SK-N-SH (cell line): ENCODE data around the gene TGFB1I1.
"Not testable (repeated sequence)": the region's sequence is repeated elsewhere in the genome, so short reads cannot be mapped to it uniquely, and the experiment has no call there.

ENCODE experiments used
- NFIC ChIP-seq: IDR thresholded peaks from 2 replicates; pipeline ENCODE4 v1.4.0; 2012; ENCODE audit warnings: borderline replicate concordance
- POLR2AphosphoS5 ChIP-seq: IDR thresholded peaks from 2 replicates; pipeline ENCODE4 v1.6.1; 2012; ENCODE audit warnings: low read depth, low read length
- TCF12 ChIP-seq: IDR thresholded peaks from 2 replicates; pipeline ENCODE4 v1.4.0; 2012
- TF ChIP-seq, protein P1 (sequence below): fragments of 200-600 bp; sonication (generic); IDR thresholded peaks from 2 replicates; pipeline ENCODE4 v1.6.1; 2017; ENCODE audit warnings: antibody characterized with exemption, mild to moderate bottlenecking, moderate library complexity

- not testable (repeated sequence) for TF ChIP-seq POLR2AphosphoS5, TCF12, NFIC
- TF ChIP-seq, protein P1, sequence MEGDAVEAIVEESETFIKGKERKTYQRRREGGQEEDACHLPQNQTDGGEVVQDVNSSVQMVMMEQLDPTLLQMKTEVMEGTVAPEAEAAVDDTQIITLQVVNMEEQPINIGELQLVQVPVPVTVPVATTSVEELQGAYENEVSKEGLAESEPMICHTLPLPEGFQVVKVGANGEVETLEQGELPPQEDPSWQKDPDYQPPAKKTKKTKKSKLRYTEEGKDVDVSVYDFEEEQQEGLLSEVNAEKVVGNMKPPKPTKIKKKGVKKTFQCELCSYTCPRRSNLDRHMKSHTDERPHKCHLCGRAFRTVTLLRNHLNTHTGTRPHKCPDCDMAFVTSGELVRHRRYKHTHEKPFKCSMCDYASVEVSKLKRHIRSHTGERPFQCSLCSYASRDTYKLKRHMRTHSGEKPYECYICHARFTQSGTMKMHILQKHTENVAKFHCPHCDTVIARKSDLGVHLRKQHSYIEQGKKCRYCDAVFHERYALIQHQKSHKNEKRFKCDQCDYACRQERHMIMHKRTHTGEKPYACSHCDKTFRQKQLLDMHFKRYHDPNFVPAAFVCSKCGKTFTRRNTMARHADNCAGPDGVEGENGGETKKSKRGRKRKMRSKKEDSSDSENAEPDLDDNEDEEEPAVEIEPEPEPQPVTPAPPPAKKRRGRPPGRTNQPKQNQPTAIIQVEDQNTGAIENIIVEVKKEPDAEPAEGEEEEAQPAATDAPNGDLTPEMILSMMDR = not testable (repeated sequence)
Measured at GRCh38 chr16:31523768-31524167, 51.8 kb downstream of the TGFB1I1 start.
